ENCODE results near the gene AFF1. TPM values are rescaled to one million over a fixed set of nuclear protein-coding genes. Genes with fewer than 3 reads are reported as not detected.
A peak's percentile ranks its signal among the peaks of the same experiment; 100 is the strongest.

The AFF1 gene, protein sequence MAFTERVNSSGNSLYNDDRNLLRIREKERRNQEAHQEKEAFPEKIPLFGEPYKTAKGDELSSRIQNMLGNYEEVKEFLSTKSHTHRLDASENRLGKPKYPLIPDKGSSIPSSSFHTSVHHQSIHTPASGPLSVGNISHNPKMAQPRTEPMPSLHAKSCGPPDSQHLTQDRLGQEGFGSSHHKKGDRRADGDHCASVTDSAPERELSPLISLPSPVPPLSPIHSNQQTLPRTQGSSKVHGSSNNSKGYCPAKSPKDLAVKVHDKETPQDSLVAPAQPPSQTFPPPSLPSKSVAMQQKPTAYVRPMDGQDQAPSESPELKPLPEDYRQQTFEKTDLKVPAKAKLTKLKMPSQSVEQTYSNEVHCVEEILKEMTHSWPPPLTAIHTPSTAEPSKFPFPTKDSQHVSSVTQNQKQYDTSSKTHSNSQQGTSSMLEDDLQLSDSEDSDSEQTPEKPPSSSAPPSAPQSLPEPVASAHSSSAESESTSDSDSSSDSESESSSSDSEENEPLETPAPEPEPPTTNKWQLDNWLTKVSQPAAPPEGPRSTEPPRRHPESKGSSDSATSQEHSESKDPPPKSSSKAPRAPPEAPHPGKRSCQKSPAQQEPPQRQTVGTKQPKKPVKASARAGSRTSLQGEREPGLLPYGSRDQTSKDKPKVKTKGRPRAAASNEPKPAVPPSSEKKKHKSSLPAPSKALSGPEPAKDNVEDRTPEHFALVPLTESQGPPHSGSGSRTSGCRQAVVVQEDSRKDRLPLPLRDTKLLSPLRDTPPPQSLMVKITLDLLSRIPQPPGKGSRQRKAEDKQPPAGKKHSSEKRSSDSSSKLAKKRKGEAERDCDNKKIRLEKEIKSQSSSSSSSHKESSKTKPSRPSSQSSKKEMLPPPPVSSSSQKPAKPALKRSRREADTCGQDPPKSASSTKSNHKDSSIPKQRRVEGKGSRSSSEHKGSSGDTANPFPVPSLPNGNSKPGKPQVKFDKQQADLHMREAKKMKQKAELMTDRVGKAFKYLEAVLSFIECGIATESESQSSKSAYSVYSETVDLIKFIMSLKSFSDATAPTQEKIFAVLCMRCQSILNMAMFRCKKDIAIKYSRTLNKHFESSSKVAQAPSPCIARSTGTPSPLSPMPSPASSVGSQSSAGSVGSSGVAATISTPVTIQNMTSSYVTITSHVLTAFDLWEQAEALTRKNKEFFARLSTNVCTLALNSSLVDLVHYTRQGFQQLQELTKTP
- total RNA-seq, result 100 to 1,000 TPM in 1 of 2 donors, 10 to 100 TPM in 1; 99.6 to 107 TPM
- 10 to 100 TPM in 1 of 2 donors, 1 to 10 TPM in 1; 4.8 to 15.0 TPM for polyA plus RNA-seq
- long read RNA-seq, donor 1, partial matches to known transcripts, result 13 of 46 reads
- long read RNA-seq, donor 1, other reads (novel, unspliced or antisense), result 33 of 46 reads
- long read RNA-seq, donor 2, partial matches to known transcripts, result 3 of 32 reads
- long read RNA-seq, donor 2, other reads (novel, unspliced or antisense), result 29 of 32 reads

- Histone ChIP-seq H3K9me3 (ENCODE audit: control insufficient read depth, low read length) (no peaks in the 10 kb centered on the region), H3K4me1 (ENCODE audit: control insufficient read depth in 1 of 2, insufficient read depth in 2 of 2, low read length in 2 of 2) (peaks cover 2 to 3% of the 10 kb centered on the region in 2 donors), H3K27me3 (ENCODE audit: control insufficient read depth in 1 of 2, insufficient read depth in 2 of 2, low read length in 1 of 2) (no peaks in the 10 kb centered on the region), H3K27ac (ENCODE audit: low read depth in 1 of 2, low read length in 2 of 2) (peak within 1 kb of the TSS; percentile 46 to 94), H3K4me3 (ENCODE audit: low read length in 2 of 2) (peak within 1 kb of the TSS; percentile 59 to 99), H3K36me3 (ENCODE audit: control insufficient read depth in 1 of 2, insufficient read depth in 2 of 2, low read length in 1 of 2) (no peaks in the 10 kb centered on the region)
- 0% methylated on average over 80 to 97 of the region's 97 CpGs for WGBS, 2 donors
- ATAC-seq (ENCODE audit: low FRiP score) (peak; percentile 96), DNase-seq (peak; percentile 96 to 98)
- intact Hi-C loops (cut with DNase I), result loop anchor here (5.0 to 10.0 kb wide), 4 partner anchors 72 to 190 kb away; no protein-coding TSS in a partner anchor
These were observed at the start of gene AFF1 for GRCh38 chr4:86934771-86935565. Gene AFF1 (plus strand): TSS chr4:86935011. CDS start chr4:86948534, 13,523 bp downstream.

GRCh38 chr4:86890790-86891189 lies 44.0 kb upstream of the AFF1 start:
- Histone ChIP-seq H3K4me3 (ENCODE audit: low read length in 2 of 2) (no peak overlapping the region), H3K27ac (ENCODE audit: low read depth in 1 of 2, low read length in 2 of 2) (no peak overlapping the region), H3K9me3 (ENCODE audit: control insufficient read depth, low read length) (no peaks in the 10 kb centered on the region), H3K36me3 (ENCODE audit: control insufficient read depth in 1 of 2, insufficient read depth in 2 of 2, low read length in 1 of 2) (no peaks in the 10 kb centered on the region), H3K4me1 (ENCODE audit: control insufficient read depth in 1 of 2, insufficient read depth in 2 of 2, low read length in 2 of 2) (no peaks in the 10 kb centered on the region), H3K27me3 (ENCODE audit: control insufficient read depth in 1 of 2, insufficient read depth in 2 of 2, low read length in 1 of 2) (no peaks in the 10 kb centered on the region)
- 63 to 67% methylated on average over 7 of the region's 7 CpGs for WGBS, 2 donors
- intact Hi-C loops (cut with DNase I), result loop anchor here (5.0 to 10.0 kb wide), 2 partner anchors 296 to 298 kb away; partner anchors contain the start of gene PTPN13 (in 2 of the 2)
- DNase-seq, result no peak
- ATAC-seq (ENCODE audit: low FRiP score), result no peak

GRCh38 chr4:86891762-86892635 lies 42.8 kb upstream of the AFF1 start, which contains the start of gene C4orf36:
Gene C4orf36 (minus strand): TSS chr4:86892422. CDS start chr4:86891520, 902 bp downstream.
- Histone ChIP-seq H3K27me3 (ENCODE audit: control insufficient read depth in 1 of 2, insufficient read depth in 2 of 2, low read length in 1 of 2) (no peaks in the 10 kb centered on the region), H3K36me3 (ENCODE audit: control insufficient read depth in 1 of 2, insufficient read depth in 2 of 2, low read length in 1 of 2) (no peaks in the 10 kb centered on the region), H3K9me3 (ENCODE audit: control insufficient read depth, low read length) (no peaks in the 10 kb centered on the region), H3K27ac (ENCODE audit: low read depth in 1 of 2, low read length in 2 of 2) (peak within 1 kb of the TSS in 1 of 2 donors; percentile 5), H3K4me1 (ENCODE audit: control insufficient read depth in 1 of 2, insufficient read depth in 2 of 2, low read length in 2 of 2) (no peaks in the 10 kb centered on the region), H3K4me3 (ENCODE audit: low read length in 2 of 2) (peak within 1 kb of the TSS; percentile 22 to 90)
- 1% methylated on average over 58 to 84 of the region's 84 CpGs for WGBS, 2 donors
- DNase-seq, result peak; percentile 69 to 88
- intact Hi-C loops (cut with DNase I), result loop anchor here (2.0 to 10.0 kb wide), 3 partner anchors 297 to 393 kb away; partner anchors contain the start of gene PTPN13 (in 2 of the 2)
- peak; percentile 80 for ATAC-seq (ENCODE audit: low FRiP score)

- WGBS, 2 donors, result 1 to 3% methylated on average over 13 of the region's 13 CpGs
- no peak for ATAC-seq (ENCODE audit: low FRiP score)
- Histone ChIP-seq H3K9me3 (ENCODE audit: control insufficient read depth, low read length) (no peaks in the 10 kb centered on the region), H3K36me3 (ENCODE audit: control insufficient read depth in 1 of 2, insufficient read depth in 2 of 2, low read length in 1 of 2) (no peaks in the 10 kb centered on the region), H3K27ac (ENCODE audit: low read depth in 1 of 2, low read length in 2 of 2) (no peak overlapping the region), H3K27me3 (ENCODE audit: control insufficient read depth in 1 of 2, insufficient read depth in 2 of 2, low read length in 1 of 2) (no peaks in the 10 kb centered on the region), H3K4me3 (ENCODE audit: low read length in 2 of 2) (peak overlapping the region; percentile 22 to 90), H3K4me1 (ENCODE audit: control insufficient read depth in 1 of 2, insufficient read depth in 2 of 2, low read length in 2 of 2) (no peaks in the 10 kb centered on the region)
- DNase-seq, result no peak
- intact Hi-C loops (cut with DNase I), result loop anchor here (2.0 to 10.0 kb wide), 3 partner anchors 298 to 394 kb away; partner anchors contain the start of gene PTPN13 (in 2 of the 2)
These were observed 42.2 kb upstream of the AFF1 start for GRCh38 chr4:86892636-86892960.

GRCh38 chr4:86893136-86893535 lies 41.7 kb upstream of the AFF1 start:
- no peaks in the 10 kb centered on the region for H3K9me3 ChIP-seq (ENCODE audit: control insufficient read depth, low read length)
- intact Hi-C loops (cut with DNase I), result loop anchor here (2.0 to 10.0 kb wide), 3 partner anchors 298 to 394 kb away; partner anchors contain the start of gene PTPN13 (in 2 of the 2)
- H3K27ac ChIP-seq (ENCODE audit: low read depth in 1 of 2, low read length in 2 of 2), result no peak overlapping the region
- ATAC-seq (ENCODE audit: low FRiP score), result no peak
- no peaks in the 10 kb centered on the region for H3K27me3 ChIP-seq (ENCODE audit: control insufficient read depth in 1 of 2, insufficient read depth in 2 of 2, low read length in 1 of 2)
- H3K4me3 ChIP-seq (ENCODE audit: low read length in 2 of 2), result no peak overlapping the region
- H3K36me3 ChIP-seq (ENCODE audit: control insufficient read depth in 1 of 2, insufficient read depth in 2 of 2, low read length in 1 of 2), result no peaks in the 10 kb centered on the region
- DNase-seq, result no peak
- H3K4me1 ChIP-seq (ENCODE audit: control insufficient read depth in 1 of 2, insufficient read depth in 2 of 2, low read length in 2 of 2), result no peaks in the 10 kb centered on the region
- WGBS, 2 donors, result 79 to 80% methylated on average over 19 of the region's 19 CpGs

GRCh38 chr4:86894455-86894854 lies 40.4 kb upstream of the AFF1 start:
- intact Hi-C loops (cut with DNase I), result loop anchor here (5.0 to 10.0 kb wide), 2 partner anchors 300 to 302 kb away; partner anchors contain the start of gene PTPN13 (in 2 of the 2)
- DNase-seq, result no peak
- no peak for ATAC-seq (ENCODE audit: low FRiP score)

More at GRCh38 chr4:86894455-86894854, 40.4 kb upstream of the AFF1 start:
- Histone ChIP-seq H3K27ac (ENCODE audit: low read depth in 1 of 2, low read length in 2 of 2) (no peak overlapping the region), H3K4me1 (ENCODE audit: control insufficient read depth in 1 of 2, insufficient read depth in 2 of 2, low read length in 2 of 2) (no peaks in the 10 kb centered on the region), H3K27me3 (ENCODE audit: control insufficient read depth in 1 of 2, insufficient read depth in 2 of 2, low read length in 1 of 2) (no peaks in the 10 kb centered on the region), H3K36me3 (ENCODE audit: control insufficient read depth in 1 of 2, insufficient read depth in 2 of 2, low read length in 1 of 2) (no peaks in the 10 kb centered on the region), H3K4me3 (ENCODE audit: low read length in 2 of 2) (no peak overlapping the region), H3K9me3 (ENCODE audit: control insufficient read depth, low read length) (no peaks in the 10 kb centered on the region)
